OCI-LY1 (cell line): ENCODE results near the gene PPP1R1B.

Source experiments
- EZH2 ChIP-seq: fragments of 200-600 bp; sonication (generic), shearing (Covaris generic); IDR thresholded peaks from 2 replicates; pipeline ENCODE4 v1.8.0; 2017; ENCODE audit warnings: borderline replicate concordance, mixed run types, mild to moderate bottlenecking, antibody characterized with exemption, low read length, moderate library complexity, mixed read lengths
- TF ChIP-seq, protein P1 (sequence below): fragments of 200-600 bp; sonication (generic), shearing (Covaris generic); IDR thresholded peaks from 2 replicates; pipeline ENCODE4 v1.5.1; 2017; ENCODE audit warnings: mild to moderate bottlenecking, antibody characterized with exemption, low read length, moderate library complexity, mixed read lengths

- TF ChIP-seq, protein P1, sequence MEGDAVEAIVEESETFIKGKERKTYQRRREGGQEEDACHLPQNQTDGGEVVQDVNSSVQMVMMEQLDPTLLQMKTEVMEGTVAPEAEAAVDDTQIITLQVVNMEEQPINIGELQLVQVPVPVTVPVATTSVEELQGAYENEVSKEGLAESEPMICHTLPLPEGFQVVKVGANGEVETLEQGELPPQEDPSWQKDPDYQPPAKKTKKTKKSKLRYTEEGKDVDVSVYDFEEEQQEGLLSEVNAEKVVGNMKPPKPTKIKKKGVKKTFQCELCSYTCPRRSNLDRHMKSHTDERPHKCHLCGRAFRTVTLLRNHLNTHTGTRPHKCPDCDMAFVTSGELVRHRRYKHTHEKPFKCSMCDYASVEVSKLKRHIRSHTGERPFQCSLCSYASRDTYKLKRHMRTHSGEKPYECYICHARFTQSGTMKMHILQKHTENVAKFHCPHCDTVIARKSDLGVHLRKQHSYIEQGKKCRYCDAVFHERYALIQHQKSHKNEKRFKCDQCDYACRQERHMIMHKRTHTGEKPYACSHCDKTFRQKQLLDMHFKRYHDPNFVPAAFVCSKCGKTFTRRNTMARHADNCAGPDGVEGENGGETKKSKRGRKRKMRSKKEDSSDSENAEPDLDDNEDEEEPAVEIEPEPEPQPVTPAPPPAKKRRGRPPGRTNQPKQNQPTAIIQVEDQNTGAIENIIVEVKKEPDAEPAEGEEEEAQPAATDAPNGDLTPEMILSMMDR, result peak; percentile 88
- TF ChIP-seq EZH2, result no peak
These were observed 3.3 kb upstream of the PPP1R1B start for GRCh38 chr17:39623356-39623950.
